NCI-H345 (cell line): ENCODE results near the gene ZP2.
"Not testable (repeated sequence)": the region's sequence is repeated elsewhere in the genome, so short reads cannot be mapped to it uniquely, and the experiment has no call there.

Experiments used
- DNase-seq: peaks from one replicate; lab custom pipeline; 2025; lab: John Stamatoyannopoulos, UW

The ZP2 gene

GRCh38 chr16:21211486-21211885 is at the start of gene ZP2:
ZP2 (minus strand) TSS chr16:21211574; CDS start chr16:21211547, 27 bp downstream.
- DNase-seq = no peak

GRCh38 chr16:21257284-21257683 is 45.9 kb upstream of the ZP2 start:
- DNase-seq = no peak

- no peak for DNase-seq
These were observed 45.3 kb upstream of the ZP2 start for GRCh38 chr16:21256636-21257035.

GRCh38 chr16:21253470-21253869 is 42.1 kb upstream of the ZP2 start:
- no peak for DNase-seq

- DNase-seq = no peak
These were observed 38.9 kb upstream of the ZP2 start for GRCh38 chr16:21250072-21250923.

- DNase-seq = not testable (repeated sequence)
These were observed 36.8 kb upstream of the ZP2 start for GRCh38 chr16:21248179-21248578.

GRCh38 chr16:21244518-21245215 is 33.3 kb upstream of the ZP2 start:
- DNase-seq = no peak

GRCh38 chr16:21242756-21243155 is 31.4 kb upstream of the ZP2 start:
- DNase-seq = no peak

- no peak for DNase-seq
These were observed 28.3 kb upstream of the ZP2 start for GRCh38 chr16:21239646-21240045.

GRCh38 chr16:21236831-21237230 is 25.5 kb upstream of the ZP2 start:
- no peak for DNase-seq

- no peak for DNase-seq
These were observed 23.8 kb upstream of the ZP2 start for GRCh38 chr16:21235199-21235585.

GRCh38 chr16:21233521-21234150 is 22.3 kb upstream of the ZP2 start, which contains the start of gene ANKS4B:
ANKS4B (plus strand) TSS chr16:21233699; CDS start chr16:21233738, 39 bp downstream.
- no peak for DNase-seq

- no peak for DNase-seq
These were observed 21.7 kb upstream of the ZP2 start for GRCh38 chr16:21233045-21233520.

- no peak for DNase-seq
These were observed 17.0 kb upstream of the ZP2 start for GRCh38 chr16:21228361-21228872.

- DNase-seq = no peak
These were observed 16.5 kb upstream of the ZP2 start for GRCh38 chr16:21227866-21228265.

GRCh38 chr16:21226749-21227148 is 15.4 kb upstream of the ZP2 start:
- no peak for DNase-seq

- DNase-seq = no peak
These were observed 13.4 kb upstream of the ZP2 start for GRCh38 chr16:21224800-21225199.

- DNase-seq = no peak
These were observed 12.4 kb upstream of the ZP2 start for GRCh38 chr16:21223787-21224186.

GRCh38 chr16:21222495-21223337 is 11.3 kb upstream of the ZP2 start:
- no peak for DNase-seq

GRCh38 chr16:21219551-21219950 is 8.2 kb upstream of the ZP2 start:
- no peak for DNase-seq

GRCh38 chr16:21218153-21218552 is 6.8 kb upstream of the ZP2 start:
- no peak for DNase-seq
